Tibial artery (tissue), 4 donors: ENCODE data around the gene SOX13.

ENCODE experiments used
- DNase-seq, 2 donors: peaks; one replicate each; pipeline ENCODE4 v3.0.0-alpha.2; 2019
- H3K27ac ChIP-seq, 2 donors: fragments of 200-600 bp; sonication (generic) in 1 of 2; 1 replicate in 1 of 2; 2 replicates in 1 of 2; pipeline ENCODE4 v1.5.1; 2018 to 2019; ENCODE audit warnings: mild to moderate bottlenecking in 1 of 2
- H3K27me3 ChIP-seq, 2 donors: fragments of 200-600 bp; sonication (generic) in 1 of 2; one replicate each; pipeline versions ENCODE4 v1.5.1 to v1.6.0; 2016 to 2019
- H3K36me3 ChIP-seq, 3 donors: fragments of 200-600 bp; sonication (generic) in 2 of 3; one replicate each; pipeline ENCODE4 v1.5.1; 2016 to 2019; ENCODE audit warnings: mild to moderate bottlenecking in 2 of 3
- H3K4me1 ChIP-seq, 4 donors: fragments of 200-600 bp; sonication (generic) in 2 of 4; 1 replicate in 3 of 4; 2 replicates in 1 of 4; pipeline ENCODE4 v1.5.1; 2016 to 2019
- H3K4me3 ChIP-seq, 2 donors: fragments of 200-600 bp; sonication (generic) in 1 of 2; 1 replicate in 1 of 2; 2 replicates in 1 of 2; pipeline ENCODE4 v1.5.1; 2018 to 2019; ENCODE audit warnings: mild to moderate bottlenecking in 2 of 2
- H3K9me3 ChIP-seq, 3 donors: fragments of 200-600 bp; sonication (generic) in 1 of 3; one replicate each; pipeline ENCODE4 v1.5.1; 2016 to 2019
- CTCF ChIP-seq, 2 experiments: fragments of 200-600 bp in 1 of 2; fragments of 450-650 bp in 1 of 2; IDR thresholded peaks; one replicate each; pipeline ENCODE4 v1.5.1; 2017 to 2019; ENCODE audit warnings: antibody characterized with exemption in 2 of 2, mild to moderate bottlenecking in 1 of 2, moderate library complexity in 1 of 2
- intact Hi-C: fragments of 100-400 bp; cut with DNase I; formaldehyde crosslinking; loops from one replicate; pipeline ENCODE4 v1.15.0; 2023; ENCODE audit warnings: low total_unique reads

Gene SOX13

GRCh38 chr1:204051258-204051657, 21.7 kb upstream of the SOX13 start:
- Histone ChIP-seq H3K4me3 (no peak overlapping the region), H3K27me3 (no peaks in the 10 kb centered on the region), H3K4me1 (no peaks in the 10 kb centered on the region), H3K36me3 (no peaks in the 10 kb centered on the region), H3K9me3 (no peaks in the 10 kb centered on the region), H3K27ac (no peak overlapping the region)
- intact Hi-C loops: no loop called here
- no peak for DNase-seq
- no peak for TF ChIP-seq CTCF (IDR thresholded peaks at IDR 0.05)

GRCh38 chr1:204051718-204052117, 21.2 kb upstream of the SOX13 start:
- Histone ChIP-seq H3K27me3 (no peaks in the 10 kb centered on the region), H3K4me3 (no peak overlapping the region), H3K9me3 (no peaks in the 10 kb centered on the region), H3K27ac (no peak overlapping the region), H3K36me3 (no peaks in the 10 kb centered on the region), H3K4me1 (no peaks in the 10 kb centered on the region)
- no peak for DNase-seq
- intact Hi-C loops: no loop called here
- TF ChIP-seq CTCF (IDR thresholded peaks at IDR 0.05): no peak

- Histone ChIP-seq H3K36me3 (no peaks in the 10 kb centered on the region), H3K27ac (no peak overlapping the region), H3K27me3 (no peaks in the 10 kb centered on the region), H3K9me3 (no peaks in the 10 kb centered on the region), H3K4me1 (no peaks in the 10 kb centered on the region), H3K4me3 (no peak overlapping the region)
- intact Hi-C loops: no loop called here
- no peak for DNase-seq
- TF ChIP-seq CTCF (IDR thresholded peaks at IDR 0.05): no peak
Observed at GRCh38 chr1:204053893-204054292, 19.0 kb upstream of the SOX13 start.

- no peak overlapping the region for H3K4me3 ChIP-seq
- no peaks in the 10 kb centered on the region for H3K9me3 ChIP-seq
- no peak overlapping the region for H3K27ac ChIP-seq
- no peak for DNase-seq
- no peak for TF ChIP-seq CTCF (IDR thresholded peaks at IDR 0.05)
- no peaks in the 10 kb centered on the region for H3K36me3 ChIP-seq
- no peaks in the 10 kb centered on the region for H3K27me3 ChIP-seq
- intact Hi-C loops: no loop called here
- H3K4me1 ChIP-seq: no peaks in the 10 kb centered on the region
Observed at GRCh38 chr1:204059970-204060369, 12.9 kb upstream of the SOX13 start.

GRCh38 chr1:204062106-204062505, 10.8 kb upstream of the SOX13 start:
- Histone ChIP-seq H3K27me3 (no peaks in the 10 kb centered on the region), H3K27ac (no peak overlapping the region), H3K4me3 (no peak overlapping the region), H3K36me3 (no peaks in the 10 kb centered on the region), H3K9me3 (no peaks in the 10 kb centered on the region), H3K4me1 (peaks cover 0 to 8% (median 0%) of the 10 kb centered on the region in 4 donors)
- intact Hi-C loops: no loop called here
- no peak for TF ChIP-seq CTCF (IDR thresholded peaks at IDR 0.05)
- no peak for DNase-seq
